HG02885 (cell line): ENCODE measurements around the gene PITX3.
"Not testable (repeated sequence)": the region's sequence is repeated elsewhere in the genome, so short reads cannot be mapped to it uniquely, and the experiment has no call there.

Experiments
- ATAC-seq: cut with Tn5 transposase; IDR thresholded peaks from one replicate; pipeline ENCODE4 v1.9.1; 2021; ENCODE audit warnings: mild to moderate bottlenecking; ENCODE audit not compliant: unreplicated experiment, poor library complexity

PITX3 gene

GRCh38 chr10:102261842-102262241 lies 20.5 kb upstream of the PITX3 start:
- no peak for ATAC-seq

DNA sequence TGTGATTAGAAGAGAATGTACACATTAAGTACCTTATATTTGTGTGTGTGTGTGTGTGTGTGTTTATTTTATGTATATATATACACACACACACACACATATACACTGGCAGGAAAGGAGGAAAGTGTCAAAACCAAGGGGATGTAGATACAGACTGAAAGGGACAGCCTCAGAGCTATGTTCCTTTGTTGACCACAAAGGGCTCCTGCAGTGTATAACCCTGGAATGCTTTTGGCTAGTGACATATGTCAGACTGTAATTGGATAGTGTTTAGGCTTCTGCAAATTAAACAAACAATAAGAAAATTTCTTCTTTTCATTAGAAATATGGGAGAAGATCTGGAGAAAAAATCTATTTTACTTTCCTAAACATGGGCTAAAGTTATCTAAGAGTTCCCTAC lies 19.9 kb upstream of the PITX3 start:
- ATAC-seq: no peak

DNA sequence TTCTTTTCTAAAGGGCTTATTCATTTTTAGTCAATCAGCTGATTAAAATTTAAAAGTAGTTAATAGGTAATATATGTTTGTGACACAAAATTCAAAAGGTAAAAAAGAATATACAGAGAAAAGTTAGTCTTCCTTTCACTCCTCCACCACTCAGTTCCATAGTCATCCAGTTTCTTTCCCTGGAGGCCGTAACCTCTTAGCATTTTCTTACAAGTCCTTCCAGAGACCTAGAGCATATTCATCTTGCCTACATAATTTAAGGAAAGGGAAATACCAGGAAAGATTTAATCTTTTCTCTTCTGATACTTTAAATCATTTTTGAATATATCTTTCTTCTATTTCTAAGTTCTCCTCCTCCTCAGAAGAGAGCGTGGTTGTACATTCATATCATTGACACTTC lies 14.1 kb upstream of the PITX3 start:
- ATAC-seq: no peak

GRCh38 chr10:102254426-102254825 lies 13.1 kb upstream of the PITX3 start:
- ATAC-seq: no peak

DNA sequence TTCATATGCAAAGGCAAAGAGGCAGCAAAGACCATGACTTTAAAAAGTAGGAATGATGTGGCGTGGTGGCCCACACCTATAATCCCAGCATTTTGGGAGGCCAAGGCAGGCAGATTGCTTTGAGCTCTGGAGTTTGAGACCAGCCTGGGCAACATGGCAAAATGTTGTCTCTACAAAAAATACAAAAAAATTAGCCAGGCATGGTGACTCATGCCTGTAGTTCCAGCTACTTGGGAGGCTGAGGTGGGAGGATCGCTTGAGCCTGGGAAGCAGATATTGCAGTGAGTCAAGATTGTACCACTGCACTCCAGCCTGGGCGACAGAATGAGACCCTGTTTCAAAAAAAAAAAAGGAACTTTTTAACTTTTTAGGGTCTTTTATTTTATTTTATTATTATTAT lies 11.2 kb upstream of the PITX3 start:
- ATAC-seq: not testable (repeated sequence)

GRCh38 chr10:102247734-102248133 lies 6.4 kb upstream of the PITX3 start:
- ATAC-seq: no peak

DNA sequence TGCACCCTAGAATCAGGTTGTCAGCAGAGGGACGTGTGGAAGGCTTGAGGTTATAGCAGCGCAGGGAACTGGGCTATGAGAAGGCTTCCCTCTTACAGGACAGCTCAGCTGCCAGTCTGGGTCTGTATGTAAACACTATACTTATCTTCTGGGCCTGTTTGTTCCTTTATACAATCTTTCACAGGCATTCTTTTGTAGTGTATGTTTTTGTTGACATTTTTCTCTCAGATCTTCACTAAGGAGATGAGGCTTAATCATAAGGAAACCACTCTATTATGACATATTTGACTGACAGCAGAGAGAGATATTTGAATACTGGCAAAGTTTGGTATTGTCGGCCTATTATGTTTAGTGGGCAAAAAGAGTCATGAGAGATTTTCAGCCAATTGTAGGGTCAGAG lies 4.9 kb upstream of the PITX3 start:
- no peak for ATAC-seq

- no peak for ATAC-seq
These were observed 4.6 kb upstream of the PITX3 start for GRCh38 chr10:102245932-102246251.

DNA sequence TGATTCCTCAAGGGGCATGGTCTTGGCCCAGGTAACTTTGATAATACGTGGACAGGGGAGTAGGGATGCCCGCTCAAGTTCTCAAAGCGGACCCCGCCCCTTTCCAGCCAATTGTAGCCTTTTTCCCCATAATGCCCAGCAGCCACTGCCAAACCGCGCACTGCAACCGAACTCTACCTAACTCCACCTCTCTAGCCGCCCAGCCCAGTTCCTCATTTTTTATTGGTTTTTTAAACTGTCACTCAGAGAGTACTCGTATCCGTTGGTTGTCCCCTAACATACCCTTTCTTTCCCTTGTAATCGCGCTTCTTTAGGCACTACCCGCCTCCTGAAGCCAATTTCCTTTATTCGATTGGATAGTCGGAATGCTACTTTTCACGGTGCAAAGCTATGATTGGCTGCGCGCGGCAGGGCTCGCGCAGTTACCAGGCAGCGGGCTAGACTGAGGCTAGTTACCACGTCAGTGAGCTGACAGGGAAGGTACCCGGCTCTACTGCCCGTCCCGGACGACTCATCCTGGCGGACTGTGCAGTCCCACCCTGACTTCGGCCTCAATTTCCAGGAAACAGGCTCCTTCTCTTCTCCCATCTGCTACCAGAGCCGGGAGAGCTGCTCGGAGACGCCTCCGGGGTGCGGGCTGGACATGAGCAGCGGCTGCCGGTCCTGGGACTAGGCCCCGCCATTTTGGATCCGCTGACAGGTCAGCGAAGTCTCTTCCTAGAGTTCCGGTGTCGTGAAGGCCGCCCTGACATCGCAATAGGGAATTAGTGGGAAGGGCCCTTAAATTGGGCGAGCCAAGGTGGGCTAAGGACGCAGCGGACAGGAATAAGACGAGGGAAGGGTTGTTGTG lies 4.0 kb upstream of the PITX3 start, which contains the start of gene GBF1:
Gene GBF1, plus strand, starts transcription at position 451 of the 850 bp plus-strand sequence. CDS start 13,407 bp downstream, outside the sequence.
- ATAC-seq: peak; percentile 90

- ATAC-seq: no peak
These were observed 2.0 kb upstream of the PITX3 start for GRCh38 chr10:102243309-102243708.

- ATAC-seq: no peak
These were observed 790 bp upstream of the PITX3 start for GRCh38 chr10:102242118-102242485.

DNA sequence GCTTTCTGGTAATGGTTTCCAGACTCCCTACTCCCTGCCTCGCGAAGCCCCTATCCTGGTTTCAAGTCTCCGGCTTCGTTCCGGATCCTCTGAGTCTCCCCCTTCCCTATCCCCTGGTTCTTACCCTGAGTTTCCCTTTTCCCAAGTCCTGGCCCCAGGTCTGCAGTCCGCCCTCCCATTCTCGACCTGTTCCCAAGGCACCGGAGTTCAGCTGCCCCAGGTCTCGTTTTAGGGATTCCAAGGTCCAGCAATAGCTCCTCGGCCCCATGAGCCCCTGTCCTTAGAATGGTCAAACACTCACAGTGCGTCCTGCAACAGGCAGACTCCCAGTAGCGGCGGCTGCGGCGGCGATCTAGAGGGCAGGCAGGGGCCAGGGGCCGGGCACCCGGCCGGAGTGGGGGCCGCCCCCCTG lies 274 bp downstream of the PITX3 start:
- no peak for ATAC-seq

DNA sequence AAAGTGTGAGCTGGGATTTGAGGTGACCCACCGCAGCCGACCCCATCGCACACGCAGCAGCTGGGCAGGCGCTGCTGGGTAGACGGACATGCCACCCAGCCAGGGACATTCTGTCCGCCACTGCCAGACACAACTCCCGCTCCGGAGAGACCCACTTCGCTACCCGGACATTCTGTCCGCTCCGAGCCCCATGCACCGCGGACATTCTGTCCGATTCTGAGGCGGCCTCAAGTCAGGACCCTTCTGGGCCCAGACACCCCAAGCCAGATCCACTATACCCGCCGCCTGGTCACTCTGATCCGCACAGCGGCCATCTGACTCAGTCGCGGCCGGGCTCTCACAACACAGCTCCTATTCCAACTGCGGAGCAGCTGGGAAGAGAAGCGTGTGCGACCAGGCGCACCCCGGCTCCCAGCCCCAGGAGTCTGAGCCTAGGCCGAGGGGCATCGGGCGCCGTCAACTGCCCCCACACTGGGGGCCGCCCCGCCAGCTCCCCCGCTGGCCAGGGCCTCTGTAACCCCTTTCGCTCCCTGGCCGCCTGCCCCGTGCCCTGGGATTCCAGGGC lies 763 bp downstream of the PITX3 start:
- ATAC-seq: no peak

GRCh38 chr10:102237711-102238252 lies 3.5 kb downstream of the PITX3 start:
- no peak for ATAC-seq

DNA sequence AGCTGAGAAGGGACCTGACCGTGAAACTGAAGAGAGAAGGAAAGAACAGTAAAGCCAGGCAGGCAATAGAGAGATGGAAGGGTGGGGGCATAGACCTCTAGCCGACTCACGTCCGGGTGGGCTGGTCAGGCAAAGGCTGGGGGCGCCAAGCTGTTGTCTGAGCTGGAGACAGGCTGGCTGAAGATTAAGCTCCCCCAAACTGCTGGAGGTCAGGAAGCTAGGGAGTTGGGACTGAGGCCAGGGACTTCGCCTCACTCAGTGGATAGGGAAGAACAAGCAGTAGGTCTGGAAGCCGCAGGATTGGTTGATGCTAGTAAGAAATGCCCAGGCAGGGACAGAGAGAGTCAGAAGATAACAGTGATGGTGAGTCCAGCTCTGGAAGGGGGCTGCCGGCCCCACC lies 5.3 kb downstream of the PITX3 start:
- no peak for ATAC-seq

DNA sequence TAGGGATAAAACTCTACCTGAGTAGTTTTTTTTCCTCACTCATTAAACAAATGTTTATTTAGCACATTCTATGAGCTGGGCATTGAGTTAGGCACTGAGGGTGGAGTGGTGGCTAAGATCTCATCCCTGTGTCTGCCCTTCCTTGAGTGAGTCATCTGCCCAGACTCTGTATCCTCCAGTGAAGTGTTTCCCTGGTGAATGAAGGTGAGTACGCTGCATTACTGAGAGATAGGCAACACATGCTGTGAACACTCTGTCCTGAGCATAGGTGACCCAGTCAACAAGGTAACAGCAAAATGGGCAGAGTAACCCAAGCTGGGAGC lies 5.8 kb downstream of the PITX3 start:
- no peak for ATAC-seq

DNA sequence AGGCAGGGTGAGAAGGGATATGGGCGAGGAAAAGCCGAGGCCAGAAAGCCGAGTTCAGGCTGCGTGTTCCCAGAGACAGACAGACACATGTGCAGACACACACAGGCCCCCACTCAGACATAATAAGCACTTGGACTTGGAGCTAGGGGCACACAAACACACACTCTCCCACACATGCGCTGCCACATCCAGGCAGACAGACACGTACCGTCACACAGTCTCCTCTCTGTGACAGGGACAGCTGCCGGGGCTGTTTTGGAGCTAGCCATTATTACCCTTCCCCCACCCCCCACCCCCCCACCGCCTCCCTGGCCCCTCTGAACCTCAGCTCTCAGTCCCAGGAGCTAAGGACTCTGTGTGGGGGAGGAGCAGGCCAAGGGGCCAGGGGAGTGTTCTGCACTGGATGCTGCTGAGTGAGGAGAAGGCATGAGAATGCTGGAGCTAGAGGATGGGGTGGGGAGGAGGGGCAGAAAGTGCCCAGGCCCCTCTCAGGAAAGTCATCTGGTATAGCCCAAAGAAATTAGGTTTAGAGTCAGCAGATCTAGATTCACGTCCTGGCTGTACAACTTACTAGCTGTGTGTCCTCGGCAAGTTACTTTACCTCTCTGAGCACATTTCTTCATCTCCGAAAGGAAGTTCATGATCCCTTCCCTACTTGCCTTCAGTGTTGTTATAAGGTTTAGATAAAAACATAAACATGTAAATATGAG lies 6.3 kb downstream of the PITX3 start:
- ATAC-seq: no peak

DNA sequence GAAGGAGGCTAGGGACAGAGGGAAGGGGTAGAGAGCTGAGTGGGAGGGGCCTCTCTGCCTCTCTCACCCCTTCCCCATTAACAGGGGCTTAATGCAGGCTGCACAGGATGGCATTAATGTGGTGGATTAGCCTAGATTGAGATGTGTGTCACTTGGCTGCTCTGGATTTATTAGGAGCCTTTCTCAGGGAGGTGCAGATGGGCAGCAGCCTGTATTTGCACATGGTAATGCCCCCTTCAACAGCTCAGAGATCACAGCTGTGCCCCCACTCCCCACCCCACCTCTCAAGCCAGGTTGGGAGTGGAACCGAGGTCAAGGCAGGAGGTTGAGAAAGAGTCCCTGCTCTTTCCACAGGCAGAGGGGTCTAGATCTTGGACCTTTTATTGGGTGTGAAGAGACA lies 7.3 kb downstream of the PITX3 start:
- ATAC-seq: no peak

- peak; percentile 40 for ATAC-seq
These were observed 9.7 kb downstream of the PITX3 start for GRCh38 chr10:102231357-102232318.

DNA sequence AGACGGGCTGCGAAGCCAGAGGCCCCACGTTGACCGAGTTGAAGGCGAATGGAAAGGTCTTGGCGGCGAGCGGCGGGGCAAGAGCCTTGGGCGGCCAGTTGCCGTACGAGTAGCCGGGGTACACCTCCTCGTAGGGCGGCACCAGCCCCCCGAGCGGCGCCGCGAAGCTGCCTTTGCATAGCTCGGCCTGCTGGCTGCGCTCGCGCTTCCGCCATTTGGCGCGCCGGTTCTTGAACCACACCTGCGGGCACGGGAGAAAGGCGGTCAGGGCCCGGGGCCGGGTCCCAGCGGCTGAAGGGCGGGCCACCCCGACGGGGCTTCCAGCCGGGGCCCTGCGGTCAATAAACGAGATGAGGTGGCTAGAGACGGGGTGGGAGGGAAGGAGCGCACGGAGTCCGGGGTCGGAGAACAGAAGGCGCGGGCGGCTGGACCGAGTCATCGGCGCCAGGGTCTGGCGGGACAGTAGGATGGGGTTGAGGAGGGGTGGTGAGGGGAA lies 10.4 kb downstream of the PITX3 start:
- ATAC-seq: no peak
